PC-9 (cell line): ENCODE measurements around the gene EPHX1.

Experiments
- EZH2 ChIP-seq: fragments of 200-600 bp; sonication (generic); IDR thresholded peaks from 2 replicates; pipeline ENCODE4 v1.8.0; 2017; ENCODE audit warnings: antibody characterized with exemption, low read depth
- TF ChIP-seq, protein P1 (sequence below): fragments of 200-600 bp; sonication (generic); conservative IDR thresholded peaks from 2 replicates; pipeline ENCODE4 v1.6.1; 2017; ENCODE audit warnings: mixed run types, antibody characterized with exemption, mild to moderate bottlenecking, moderate library complexity

DNA sequence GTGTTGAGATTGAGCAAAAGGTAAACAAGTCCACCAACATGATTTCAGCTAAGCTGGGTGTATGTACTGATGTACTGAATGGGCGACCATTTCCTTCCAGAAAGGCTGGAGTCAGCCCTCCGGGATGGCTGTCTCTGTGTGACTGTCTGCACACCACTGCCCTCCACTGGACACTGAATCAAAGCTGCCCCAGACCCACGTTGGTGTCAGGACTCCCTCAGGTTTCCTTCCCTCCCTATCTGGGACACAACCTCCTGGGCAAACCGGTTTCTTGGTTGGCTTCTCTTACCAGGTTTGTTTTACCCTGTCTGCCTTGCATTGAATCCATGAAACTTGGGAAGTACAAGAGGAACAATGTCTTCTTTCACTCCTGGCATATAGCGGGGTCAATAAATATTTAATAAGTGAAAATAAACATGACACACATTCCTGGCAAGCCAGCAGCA lies 37.6 kb upstream of the EPHX1 start:
- TF ChIP-seq, protein P1, sequence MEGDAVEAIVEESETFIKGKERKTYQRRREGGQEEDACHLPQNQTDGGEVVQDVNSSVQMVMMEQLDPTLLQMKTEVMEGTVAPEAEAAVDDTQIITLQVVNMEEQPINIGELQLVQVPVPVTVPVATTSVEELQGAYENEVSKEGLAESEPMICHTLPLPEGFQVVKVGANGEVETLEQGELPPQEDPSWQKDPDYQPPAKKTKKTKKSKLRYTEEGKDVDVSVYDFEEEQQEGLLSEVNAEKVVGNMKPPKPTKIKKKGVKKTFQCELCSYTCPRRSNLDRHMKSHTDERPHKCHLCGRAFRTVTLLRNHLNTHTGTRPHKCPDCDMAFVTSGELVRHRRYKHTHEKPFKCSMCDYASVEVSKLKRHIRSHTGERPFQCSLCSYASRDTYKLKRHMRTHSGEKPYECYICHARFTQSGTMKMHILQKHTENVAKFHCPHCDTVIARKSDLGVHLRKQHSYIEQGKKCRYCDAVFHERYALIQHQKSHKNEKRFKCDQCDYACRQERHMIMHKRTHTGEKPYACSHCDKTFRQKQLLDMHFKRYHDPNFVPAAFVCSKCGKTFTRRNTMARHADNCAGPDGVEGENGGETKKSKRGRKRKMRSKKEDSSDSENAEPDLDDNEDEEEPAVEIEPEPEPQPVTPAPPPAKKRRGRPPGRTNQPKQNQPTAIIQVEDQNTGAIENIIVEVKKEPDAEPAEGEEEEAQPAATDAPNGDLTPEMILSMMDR = peak; percentile 90
- TF ChIP-seq EZH2 = no peak
